Large intestine (tissue), 3 donors: ENCODE results near the gene FSTL4. TPM values are rescaled to one million over a fixed set of nuclear protein-coding genes. Genes with fewer than 3 reads are reported as not detected.

Experiments used
- DNase-seq, 2 donors: peaks; one replicate each; pipeline versions ENCODE4 v3.0.0 to v3.0.0-alpha.2; 2013
- H3K27ac ChIP-seq: one replicate; pipeline ENCODE4 v1.5.1; 2013; ENCODE audit warnings: low read length
- H3K27me3 ChIP-seq: 2 replicates; pipeline ENCODE4 v1.6.1; 2013; ENCODE audit warnings: low read length; ENCODE audit not compliant: control insufficient read depth, insufficient read depth
- H3K36me3 ChIP-seq: 2 replicates; pipeline ENCODE4 v1.6.1; 2013; ENCODE audit warnings: low read length; ENCODE audit not compliant: control insufficient read depth, insufficient read depth
- H3K4me1 ChIP-seq: one replicate; pipeline ENCODE4 v1.6.1; 2013; ENCODE audit warnings: low read length; ENCODE audit not compliant: control insufficient read depth, insufficient read depth
- H3K4me3 ChIP-seq: one replicate; pipeline ENCODE4 v1.5.1; 2013; ENCODE audit warnings: low read length
- H3K9me3 ChIP-seq: one replicate; pipeline ENCODE4 v1.6.1; 2013; ENCODE audit warnings: mild to moderate bottlenecking, low read depth, low read length, moderate library complexity; ENCODE audit not compliant: control insufficient read depth
- WGBS: methylation state at CpG from one replicate; pipeline ENCODE4 v1.1.5; 2013; ENCODE audit warnings: low lambda C conversion rate; ENCODE audit not compliant: insufficient coverage; 5-methylcytosine and 5-hydroxymethylcytosine counted together
- polyA plus RNA-seq: library from polyadenylated mRNA; unstranded; fragments of 120-200 nt; gene quantifications from one replicate; pipeline ENCODE4 v1.2.1, GENCODE V29; 2013

The FSTL4 gene
- polyA plus RNA-seq, 1 donor = 1.4 TPM

- no peak for DNase-seq
- no peaks in the 10 kb centered on the region for H3K9me3 ChIP-seq
- no peak overlapping the region for H3K4me3 ChIP-seq
- no CpG with 5 or more reads among the region's 10 CpGs for WGBS
- no peaks in the 10 kb centered on the region for H3K36me3 ChIP-seq
- no peak overlapping the region for H3K27ac ChIP-seq
- H3K27me3 ChIP-seq = no peaks in the 10 kb centered on the region
- H3K4me1 ChIP-seq = peaks cover 16% of the 10 kb centered on the region
These were observed 352.9 kb downstream of the FSTL4 start for GRCh38 chr5:133259199-133259997.

- Histone ChIP-seq H3K4me3 (no peak overlapping the region), H3K36me3 (no peaks in the 10 kb centered on the region), H3K27ac (no peak overlapping the region), H3K27me3 (no peaks in the 10 kb centered on the region), H3K4me1 (peaks cover 21% of the 10 kb centered on the region), H3K9me3 (no peaks in the 10 kb centered on the region)
- DNase-seq = no peak
- WGBS = no CpG with 5 or more reads among the region's 2 CpGs
These were observed 354.4 kb downstream of the FSTL4 start for GRCh38 chr5:133257977-133258376.

DNA sequence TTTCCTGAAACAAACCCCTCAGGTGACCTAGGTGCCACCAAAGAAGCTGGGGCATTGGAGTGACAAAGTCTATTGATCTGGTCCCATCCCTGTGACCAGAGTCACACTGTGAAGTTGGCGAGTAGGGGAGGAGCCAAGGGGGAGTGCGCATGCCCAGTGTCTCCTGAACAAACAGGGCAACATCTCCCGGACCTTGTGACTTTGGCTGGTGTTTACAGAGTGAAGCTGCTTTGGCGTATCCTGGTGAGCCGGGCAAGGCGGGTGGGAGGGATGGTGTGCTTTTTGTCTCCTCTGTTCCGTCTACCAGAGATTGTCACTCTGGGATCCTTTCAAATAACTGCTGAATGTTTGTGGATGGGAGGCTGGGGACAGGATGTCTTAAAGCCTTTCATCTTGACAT is 356.1 kb downstream of the FSTL4 start:
- peak overlapping the region; percentile 19 for H3K4me3 ChIP-seq
- WGBS = no CpG with 5 or more reads among the region's 7 CpGs
- peak overlapping the region; percentile 77 for H3K27ac ChIP-seq
- H3K4me1 ChIP-seq = peaks cover 26% of the 10 kb centered on the region
- no peaks in the 10 kb centered on the region for H3K9me3 ChIP-seq
- peak; percentile 73 to 83 for DNase-seq
- no peaks in the 10 kb centered on the region for H3K27me3 ChIP-seq
- no peaks in the 10 kb centered on the region for H3K36me3 ChIP-seq

- no peaks in the 10 kb centered on the region for H3K27me3 ChIP-seq
- whole genome bisulfite sequencing = no CpG with 5 or more reads among the region's 6 CpGs
- H3K4me1 ChIP-seq = peaks cover 39% of the 10 kb centered on the region
- no peak overlapping the region for H3K4me3 ChIP-seq
- no peaks in the 10 kb centered on the region for H3K9me3 ChIP-seq
- no peak for DNase-seq
- H3K27ac ChIP-seq = no peak overlapping the region
- H3K36me3 ChIP-seq = no peaks in the 10 kb centered on the region
These were observed 357.5 kb downstream of the FSTL4 start for GRCh38 chr5:133254803-133255202.

DNA sequence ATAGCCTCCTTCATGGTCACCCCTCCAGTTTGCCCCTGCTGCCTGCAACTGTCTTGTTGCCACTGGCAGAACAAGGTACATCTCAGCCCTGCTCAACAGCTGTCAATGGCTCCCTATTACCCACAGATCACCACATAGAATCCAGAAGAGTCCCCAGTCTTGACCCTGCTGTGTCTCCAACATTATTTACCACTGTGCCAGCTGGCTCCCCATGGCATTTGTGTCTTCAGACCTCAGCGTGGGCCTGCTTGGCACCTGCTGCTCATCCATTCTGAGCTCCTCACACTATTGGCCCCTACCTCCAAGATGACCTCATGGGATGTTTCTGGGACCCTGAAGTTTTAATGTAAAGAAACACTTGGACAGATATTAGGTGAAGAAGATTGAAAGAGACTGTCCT is 358.7 kb downstream of the FSTL4 start:
- H3K9me3 ChIP-seq = no peaks in the 10 kb centered on the region
- H3K27me3 ChIP-seq = no peaks in the 10 kb centered on the region
- H3K36me3 ChIP-seq = no peaks in the 10 kb centered on the region
- no peak overlapping the region for H3K27ac ChIP-seq
- no peak for DNase-seq
- no peak overlapping the region for H3K4me3 ChIP-seq
- no CpG with 5 or more reads among the region's 1 CpG for WGBS
- peaks cover 50% of the 10 kb centered on the region for H3K4me1 ChIP-seq

DNA sequence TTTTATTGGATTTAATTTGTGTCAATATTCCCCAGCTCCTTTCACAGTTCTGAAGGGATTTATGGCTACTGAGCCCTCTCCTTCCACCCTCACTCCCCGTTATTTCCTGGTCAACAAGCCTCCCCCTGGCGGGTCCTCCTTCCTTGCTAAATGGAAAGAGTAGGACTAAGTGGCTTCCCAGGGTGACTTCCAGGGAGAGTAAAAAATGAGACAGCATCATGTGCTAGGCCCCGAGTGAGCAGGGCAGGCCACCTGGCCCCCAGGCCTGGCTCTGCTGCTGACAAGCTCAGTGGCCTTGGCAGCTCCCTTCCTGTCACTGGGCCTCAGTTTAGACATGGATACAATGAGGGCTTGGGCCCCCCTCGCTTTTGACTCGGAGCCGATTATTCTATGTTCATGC is 359.3 kb downstream of the FSTL4 start:
- WGBS = no CpG with 5 or more reads among the region's 6 CpGs
- no peaks in the 10 kb centered on the region for H3K27me3 ChIP-seq
- DNase-seq = no peak
- no peak overlapping the region for H3K4me3 ChIP-seq
- no peaks in the 10 kb centered on the region for H3K9me3 ChIP-seq
- H3K4me1 ChIP-seq = peaks cover 50% of the 10 kb centered on the region
- H3K27ac ChIP-seq = peak overlapping the region; percentile 87
- no peaks in the 10 kb centered on the region for H3K36me3 ChIP-seq

GRCh38 chr5:133252133-133252480 is 360.2 kb downstream of the FSTL4 start:
- no CpG with 5 or more reads among the region's 6 CpGs for WGBS
- no peak overlapping the region for H3K4me3 ChIP-seq
- no peaks in the 10 kb centered on the region for H3K9me3 ChIP-seq
- H3K4me1 ChIP-seq = peaks cover 49% of the 10 kb centered on the region
- no peaks in the 10 kb centered on the region for H3K27me3 ChIP-seq
- H3K36me3 ChIP-seq = no peaks in the 10 kb centered on the region
- DNase-seq = no peak
- peak overlapping the region; percentile 87 for H3K27ac ChIP-seq

- peak overlapping the region; percentile 87 for H3K27ac ChIP-seq
- no CpG with 5 or more reads among the region's 16 CpGs for WGBS
These were observed 360.8 kb downstream of the FSTL4 start for GRCh38 chr5:133251296-133252132.

DNA sequence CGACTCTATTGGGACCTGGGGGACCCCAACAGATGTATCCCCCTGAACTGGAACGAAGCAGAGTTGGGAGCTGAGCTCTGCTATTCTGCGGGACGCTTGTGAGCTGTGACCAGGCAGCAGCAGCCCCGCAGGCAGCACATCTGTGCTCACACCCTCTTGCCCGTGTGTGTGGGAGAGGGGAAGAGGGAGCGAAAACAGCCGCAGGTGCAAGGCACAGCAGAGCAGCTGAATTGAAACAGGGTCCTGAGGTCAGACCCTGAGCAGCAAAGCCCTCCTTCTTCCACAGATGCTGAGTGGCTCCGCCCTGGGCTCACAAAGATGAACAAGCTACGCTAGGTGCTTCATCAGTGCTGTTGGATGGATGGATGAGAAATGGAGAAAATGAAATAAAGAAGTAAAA is 361.8 kb downstream of the FSTL4 start:
- Histone ChIP-seq H3K4me1 (peaks cover 38% of the 10 kb centered on the region), H3K9me3 (no peaks in the 10 kb centered on the region), H3K4me3 (no peak overlapping the region), H3K36me3 (no peaks in the 10 kb centered on the region), H3K27ac (peak overlapping the region; percentile 87), H3K27me3 (no peaks in the 10 kb centered on the region)
- no CpG with 5 or more reads among the region's 10 CpGs for WGBS
- DNase-seq = no peak

More at GRCh38 chr5:133251296-133252132, 360.8 kb downstream of the FSTL4 start:
- Histone ChIP-seq H3K9me3 (no peaks in the 10 kb centered on the region), H3K27me3 (no peaks in the 10 kb centered on the region), H3K36me3 (no peaks in the 10 kb centered on the region), H3K4me3 (no peak overlapping the region), H3K4me1 (peaks cover 43% of the 10 kb centered on the region)
- DNase-seq = peak; percentile 90 to 95

DNA sequence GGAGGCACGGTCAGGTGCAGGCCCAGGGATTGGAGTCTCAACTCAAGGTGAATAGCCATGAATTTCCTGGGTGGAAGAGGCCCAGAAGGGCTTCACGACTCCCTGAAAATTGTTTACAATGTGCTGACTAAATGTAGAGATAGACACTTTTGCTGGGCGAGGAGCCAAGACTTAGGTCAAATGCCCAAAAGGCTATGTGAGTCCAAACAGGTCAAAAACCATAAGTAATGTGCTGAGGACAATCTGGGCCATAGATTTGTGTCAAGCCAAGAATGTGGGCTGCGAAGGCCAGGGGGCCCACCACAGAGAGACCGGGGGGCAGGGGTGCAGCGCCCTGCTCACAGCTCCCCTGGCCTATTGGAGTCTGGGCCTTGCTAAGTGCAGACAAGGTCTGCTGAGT is 362.7 kb downstream of the FSTL4 start:
- peaks cover 40% of the 10 kb centered on the region for H3K4me1 ChIP-seq
- no peaks in the 10 kb centered on the region for H3K36me3 ChIP-seq
- no peak overlapping the region for H3K4me3 ChIP-seq
- no CpG with 5 or more reads among the region's 6 CpGs for WGBS
- H3K27ac ChIP-seq = peak overlapping the region; percentile 39
- H3K9me3 ChIP-seq = no peaks in the 10 kb centered on the region
- peak; percentile 45 to 79 for DNase-seq
- H3K27me3 ChIP-seq = no peaks in the 10 kb centered on the region
